AG20443 (cell line): ENCODE measurements around the gene UBQLN3.
A peak's percentile ranks its signal among the peaks of the same experiment; 100 is the strongest.

Source experiments
- DNase-seq: peaks from one replicate; pipeline ENCODE4 v3.0.0; 2012; ENCODE audit warnings: low spot score, mixed read lengths

UBQLN3 gene

GRCh38 chr11:5509803-5510202, at the start of gene UBQLN3:
Gene UBQLN3 (minus strand): TSS chr11:5509957. CDS start chr11:5509558, 399 bp downstream.
- DNase-seq: no peak

GRCh38 chr11:5557751-5558150, 48.0 kb upstream of the UBQLN3 start:
- DNase-seq: no peak

- no peak for DNase-seq
Measured at GRCh38 chr11:5556596-5557188, 46.9 kb upstream of the UBQLN3 start.

GRCh38 chr11:5553343-5553742, 43.6 kb upstream of the UBQLN3 start:
- DNase-seq: no peak

- DNase-seq: peak; percentile 50
Measured at GRCh38 chr11:5550440-5551095, 40.8 kb upstream of the UBQLN3 start.

DNA sequence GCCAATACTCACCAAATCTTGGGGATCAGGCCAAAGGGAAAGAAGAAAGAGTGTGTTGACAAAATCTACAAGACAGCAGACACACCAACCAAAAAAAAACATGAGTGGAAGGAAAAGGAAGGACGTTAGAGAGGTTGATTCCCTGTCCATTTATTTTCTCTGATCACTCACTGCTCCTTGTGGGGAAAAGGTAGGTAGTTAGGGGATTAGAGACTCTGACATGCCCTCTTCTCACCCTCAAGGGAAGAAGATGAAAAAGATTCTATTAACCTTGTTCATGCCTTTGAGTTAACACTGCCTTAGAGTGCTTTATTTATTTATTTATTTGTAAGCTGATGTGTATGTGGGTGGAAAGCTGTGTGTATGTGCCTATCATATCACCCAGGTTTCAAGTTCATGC, 38.7 kb upstream of the UBQLN3 start, which contains the start of gene OR52H1:
Gene OR52H1 (minus strand): TSS at position 101 of the 400 bp plus-strand sequence. CDS start 3,035 bp downstream, outside the sequence.
- no peak for DNase-seq

- DNase-seq: no peak
Measured at GRCh38 chr11:5547982-5548381, 38.2 kb upstream of the UBQLN3 start.

GRCh38 chr11:5546457-5546856, 36.7 kb upstream of the UBQLN3 start:
- no peak for DNase-seq

- DNase-seq: no peak
Measured at GRCh38 chr11:5541427-5541826, 31.7 kb upstream of the UBQLN3 start.

DNA sequence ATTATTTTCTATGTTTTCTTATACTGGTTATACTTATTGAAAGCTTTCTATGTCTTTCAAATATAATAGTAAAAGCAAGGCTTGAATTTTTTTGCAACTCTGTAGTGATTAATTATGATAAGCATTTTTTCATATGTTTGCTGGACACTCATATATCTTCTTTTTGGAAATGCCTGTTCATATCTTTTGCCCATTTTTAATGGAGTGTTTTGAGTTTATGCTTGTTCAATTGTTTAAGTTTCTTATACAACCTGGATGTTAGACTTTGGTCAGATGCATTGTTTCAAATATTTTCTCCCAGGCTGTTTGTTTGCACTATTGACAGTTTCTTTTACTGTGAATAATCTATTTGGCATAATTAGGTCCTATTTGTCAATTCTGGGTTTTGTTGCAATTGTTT, 26.7 kb upstream of the UBQLN3 start:
- no peak for DNase-seq

DNA sequence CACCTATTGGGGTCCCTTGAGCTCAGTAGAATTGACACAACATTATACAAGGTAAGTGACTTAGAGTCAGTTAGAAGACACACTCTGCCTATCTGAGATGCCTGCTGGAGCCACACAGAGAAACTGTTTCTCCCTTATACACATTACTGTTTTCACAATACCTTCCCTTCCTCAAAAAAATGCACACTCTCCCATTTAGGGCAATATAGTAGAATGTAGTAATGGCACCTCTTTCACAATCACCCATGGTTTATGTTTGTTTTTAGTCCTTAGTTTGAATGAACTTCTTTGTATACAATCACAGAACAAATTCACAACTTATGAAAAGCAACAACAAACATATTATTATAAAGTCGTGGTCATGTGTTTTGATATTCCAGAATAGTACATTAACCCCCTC, 24.3 kb upstream of the UBQLN3 start:
- no peak for DNase-seq

DNA sequence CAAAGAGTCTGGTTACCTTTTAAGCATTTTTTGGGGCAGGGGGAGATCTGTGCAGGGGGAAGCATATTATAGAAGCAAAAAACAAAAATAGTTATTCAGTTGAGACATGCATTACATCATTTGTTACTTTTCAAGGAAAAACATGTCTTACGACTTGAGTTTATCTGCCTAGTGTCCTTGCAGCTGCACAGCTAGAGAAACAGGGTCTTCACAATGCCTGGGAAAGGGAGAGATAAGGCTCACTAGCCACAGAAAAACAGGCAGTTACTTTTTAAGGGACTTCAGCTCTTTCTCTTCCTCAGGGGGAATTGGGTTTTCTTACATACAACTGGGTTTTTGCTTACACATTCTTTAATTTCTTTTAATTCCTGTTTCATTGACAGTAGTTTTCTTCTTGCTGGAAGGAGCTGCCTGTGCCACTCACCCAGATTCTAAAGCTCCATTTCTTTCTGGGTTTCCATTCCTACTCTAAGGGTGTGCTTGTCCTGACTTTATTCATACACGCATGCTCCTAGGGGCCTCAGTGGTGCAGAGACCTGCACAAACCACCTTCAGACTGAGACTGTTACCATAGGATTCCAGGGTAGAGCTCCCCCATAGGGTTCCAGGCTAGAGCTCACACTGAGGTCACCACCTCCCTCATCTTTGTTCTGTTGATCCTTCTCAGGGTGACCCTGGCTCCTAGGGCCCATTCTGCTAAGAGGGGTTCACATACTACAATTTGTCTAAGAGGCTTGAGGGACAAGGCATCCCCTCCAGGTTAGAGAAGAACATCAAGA, 21.5 kb upstream of the UBQLN3 start:
- no peak for DNase-seq

DNA sequence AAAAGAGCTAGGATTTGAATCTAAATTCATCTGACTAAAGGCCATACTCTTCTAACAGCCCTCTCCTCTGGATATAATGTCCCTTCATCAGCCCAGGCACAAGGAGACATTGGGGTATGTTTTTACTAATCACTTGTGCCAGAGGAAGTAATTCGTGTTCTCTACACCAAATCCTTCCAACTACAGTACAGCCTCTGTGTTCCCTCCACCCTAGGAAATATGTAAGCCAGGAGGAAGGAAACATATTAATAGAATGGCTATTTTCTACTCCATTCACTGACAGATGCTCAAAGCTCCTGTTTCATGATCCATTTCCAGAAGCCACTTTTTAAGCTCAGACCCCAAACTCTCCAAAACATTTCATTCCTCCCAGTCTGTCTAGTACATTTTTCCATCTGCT, 18.7 kb upstream of the UBQLN3 start:
- no peak for DNase-seq

DNA sequence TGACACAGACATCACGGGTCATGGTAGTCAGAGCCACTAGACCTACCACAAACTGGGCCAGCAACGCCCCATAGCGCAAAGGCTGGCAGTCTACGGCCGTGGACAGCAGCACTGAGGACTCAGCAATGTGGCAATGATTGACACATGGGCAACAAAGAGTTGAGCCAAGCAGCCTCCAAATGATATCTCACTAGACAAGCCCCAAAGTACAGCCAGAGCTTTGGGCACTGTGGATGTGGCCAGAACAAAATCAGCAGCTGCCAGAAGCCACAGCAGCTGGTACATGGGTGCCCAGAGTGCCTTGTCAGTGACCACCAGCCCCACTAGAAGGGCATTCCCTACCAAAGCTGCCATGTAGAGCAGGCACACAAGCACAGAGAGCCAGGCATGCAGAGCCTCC, 18.0 kb upstream of the UBQLN3 start:
- no peak for DNase-seq

DNA sequence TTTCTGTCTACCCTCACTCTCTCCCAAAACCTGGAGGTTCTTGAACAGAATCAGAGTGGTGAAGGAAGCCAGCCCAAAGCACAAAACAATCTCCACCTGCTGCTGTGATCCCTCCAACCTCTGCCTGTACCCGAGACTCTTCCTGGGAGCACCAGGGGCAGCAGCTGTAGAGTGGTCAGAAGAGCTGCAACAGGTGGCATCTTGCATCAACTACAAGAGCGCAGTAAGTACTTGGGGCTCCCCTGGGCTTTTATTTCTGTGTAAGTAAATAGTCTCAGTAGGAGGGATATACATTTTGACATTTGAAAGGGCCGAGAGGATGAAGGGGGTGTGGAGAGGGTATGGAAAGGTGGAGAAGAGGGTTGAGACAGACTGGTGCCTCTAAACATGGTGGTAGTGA, 15.0 kb upstream of the UBQLN3 start:
- no peak for DNase-seq

DNA sequence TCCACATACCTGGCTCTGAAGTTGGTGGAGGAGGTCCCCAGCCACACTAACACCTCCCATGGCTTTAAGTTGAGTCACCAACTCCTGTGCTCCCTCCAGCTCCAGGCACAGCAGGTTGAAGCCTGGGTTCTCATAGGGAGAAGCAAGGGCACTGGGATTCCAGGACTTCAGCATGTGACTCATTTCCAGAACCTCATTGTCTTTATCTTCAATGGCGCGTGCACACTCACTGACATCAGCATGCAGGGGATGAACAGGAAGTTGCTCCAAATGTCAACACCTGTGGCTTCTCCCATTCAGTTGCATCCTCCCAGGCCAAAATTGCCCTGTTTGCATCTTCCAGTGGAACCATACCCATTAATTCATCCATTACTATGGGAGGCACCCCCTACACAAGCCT, 12.6 kb upstream of the UBQLN3 start:
- no peak for DNase-seq

DNA sequence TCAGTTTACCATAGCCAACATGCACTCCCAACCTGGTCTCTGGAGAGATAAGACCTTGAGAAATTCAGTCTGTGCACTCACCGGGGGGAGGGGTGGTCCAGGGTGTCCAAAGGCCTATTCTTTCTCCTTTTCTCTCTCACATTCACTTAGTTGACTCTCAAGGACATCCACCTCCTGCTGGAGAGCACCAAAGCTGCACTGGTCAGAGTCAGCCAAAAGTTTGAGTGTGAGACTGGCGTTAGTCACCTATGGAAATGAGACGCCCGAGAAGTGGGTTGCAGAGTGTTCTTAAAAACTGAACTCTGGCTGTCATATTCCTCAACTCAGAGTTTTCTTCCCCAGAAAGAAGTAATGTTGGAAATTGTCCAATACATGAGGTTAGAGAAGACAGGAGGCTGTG, 11.8 kb upstream of the UBQLN3 start:
- no peak for DNase-seq

DNA sequence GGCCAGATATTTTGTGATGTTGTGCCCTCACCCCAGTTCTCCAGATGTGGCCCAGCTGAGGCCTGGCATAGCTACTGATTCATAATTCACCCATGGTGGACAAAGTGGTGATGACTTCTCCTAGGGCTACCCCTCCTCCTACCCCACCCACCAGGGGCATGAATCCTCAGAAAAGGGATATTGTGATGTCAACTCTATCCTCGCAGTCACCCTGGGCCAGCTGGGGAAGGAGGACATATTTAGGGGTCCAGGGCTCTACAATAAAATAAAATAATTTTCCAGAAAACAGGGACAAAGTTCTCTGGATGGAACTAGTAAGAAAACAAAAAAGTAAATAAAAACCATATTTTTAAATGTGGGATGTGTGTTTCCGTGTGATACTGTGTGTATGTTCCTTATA, 6.8 kb upstream of the UBQLN3 start, which contains the start of gene UBQLNL:
Gene UBQLNL (minus strand): TSS at position 101 of the 400 bp plus-strand sequence. CDS start 258 bp downstream, outside the sequence.
- DNase-seq: no peak

GRCh38 chr11:5514841-5515240, 5.1 kb upstream of the UBQLN3 start:
- no peak for DNase-seq

GRCh38 chr11:5508605-5509004, 1.2 kb downstream of the UBQLN3 start:
- DNase-seq: no peak

GRCh38 chr11:5507933-5508305, 1.8 kb downstream of the UBQLN3 start:
- no peak for DNase-seq

- DNase-seq: no peak
Measured at GRCh38 chr11:5507177-5507932, 2.4 kb downstream of the UBQLN3 start.
